ENCODE data around the gene CNOT4.

Gene CNOT4, protein sequence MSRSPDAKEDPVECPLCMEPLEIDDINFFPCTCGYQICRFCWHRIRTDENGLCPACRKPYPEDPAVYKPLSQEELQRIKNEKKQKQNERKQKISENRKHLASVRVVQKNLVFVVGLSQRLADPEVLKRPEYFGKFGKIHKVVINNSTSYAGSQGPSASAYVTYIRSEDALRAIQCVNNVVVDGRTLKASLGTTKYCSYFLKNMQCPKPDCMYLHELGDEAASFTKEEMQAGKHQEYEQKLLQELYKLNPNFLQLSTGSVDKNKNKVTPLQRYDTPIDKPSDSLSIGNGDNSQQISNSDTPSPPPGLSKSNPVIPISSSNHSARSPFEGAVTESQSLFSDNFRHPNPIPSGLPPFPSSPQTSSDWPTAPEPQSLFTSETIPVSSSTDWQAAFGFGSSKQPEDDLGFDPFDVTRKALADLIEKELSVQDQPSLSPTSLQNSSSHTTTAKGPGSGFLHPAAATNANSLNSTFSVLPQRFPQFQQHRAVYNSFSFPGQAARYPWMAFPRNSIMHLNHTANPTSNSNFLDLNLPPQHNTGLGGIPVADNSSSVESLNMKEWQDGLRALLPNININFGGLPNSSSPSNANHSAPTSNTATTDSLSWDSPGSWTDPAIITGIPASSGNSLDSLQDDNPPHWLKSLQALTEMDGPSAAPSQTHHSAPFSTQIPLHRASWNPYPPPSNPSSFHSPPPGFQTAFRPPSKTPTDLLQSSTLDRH

DNA sequence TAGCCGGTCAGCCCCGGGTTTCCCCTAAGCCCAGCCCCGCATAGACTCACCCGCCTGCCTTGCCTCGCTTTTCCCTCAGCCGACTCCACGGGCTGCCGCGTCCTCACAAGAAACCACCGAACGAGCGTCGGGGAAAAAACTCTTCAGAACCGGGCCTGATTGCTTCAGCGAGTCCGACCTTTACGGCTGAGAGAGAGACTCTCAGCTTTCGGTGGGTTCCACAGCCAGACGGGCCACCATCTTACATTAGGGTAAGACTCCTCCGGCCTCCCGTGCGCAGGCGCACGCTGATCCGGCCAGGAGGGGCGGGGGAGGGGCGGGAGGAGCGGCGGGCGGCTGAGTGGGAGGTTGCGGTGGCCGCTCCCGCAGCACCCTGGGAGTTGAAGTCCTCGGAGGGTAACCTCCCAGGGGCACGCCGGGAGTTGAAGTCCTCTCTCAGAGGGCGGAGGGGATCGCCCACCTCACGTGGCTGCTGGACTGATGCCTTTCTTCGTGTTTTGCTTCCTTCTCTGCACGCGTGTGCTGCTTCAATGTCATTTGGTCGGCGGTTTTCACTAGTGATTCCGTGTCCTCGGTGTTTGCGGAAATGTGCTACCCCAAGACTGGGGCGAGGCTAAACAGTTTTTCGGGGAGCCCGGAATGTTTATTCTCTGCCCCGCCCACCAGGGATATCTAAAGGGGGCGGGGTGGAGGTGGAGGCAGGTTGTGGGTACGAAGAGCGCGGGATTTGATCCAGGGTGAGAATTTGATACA is at the start of gene CNOT4:
Gene CNOT4 (minus strand): TSS at position 264 of the 753 bp plus-strand sequence. CDS start 71,771 bp downstream, outside the sequence.
- ChIA-PET POLR2A (interaction anchor here (0.8 to 1.8 kb wide), 4 partner anchors 9 to 203 kb away, joined by 3 to 7 read pairs (median 3); no protein-coding TSS in a partner anchor), CTCF (interaction anchor here (1.0 kb wide), 1 partner anchor 9 kb away, joined by 3 read pairs; no protein-coding TSS in a partner anchor)
- peak; percentile 99 for DNase-seq (ENCODE audit: extremely low spot score)
- peak; percentile 81 for TF ChIP-seq NFRKB (IDR thresholded peaks at IDR 0.05)
- peak; percentile 80; the same call in 1 of the 2 replicates for TF ChIP-seq FOXK2 (IDR thresholded peaks at IDR 0.05)
- 0 out of 2 replicates have a peak, but pooled peaks have one; percentile 35 for TF ChIP-seq ELF4 (IDR thresholded peaks at IDR 0.05)
- TF ChIP-seq BHLHE40 (IDR thresholded peaks at IDR 0.05; ENCODE audit: borderline replicate concordance), result no peak
- TF ChIP-seq L3MBTL2 (conservative IDR thresholded peaks at IDR 0.05), result peak; percentile 100
- TF ChIP-seq ZNF384 (IDR thresholded peaks at IDR 0.05), result no peak

DNA sequence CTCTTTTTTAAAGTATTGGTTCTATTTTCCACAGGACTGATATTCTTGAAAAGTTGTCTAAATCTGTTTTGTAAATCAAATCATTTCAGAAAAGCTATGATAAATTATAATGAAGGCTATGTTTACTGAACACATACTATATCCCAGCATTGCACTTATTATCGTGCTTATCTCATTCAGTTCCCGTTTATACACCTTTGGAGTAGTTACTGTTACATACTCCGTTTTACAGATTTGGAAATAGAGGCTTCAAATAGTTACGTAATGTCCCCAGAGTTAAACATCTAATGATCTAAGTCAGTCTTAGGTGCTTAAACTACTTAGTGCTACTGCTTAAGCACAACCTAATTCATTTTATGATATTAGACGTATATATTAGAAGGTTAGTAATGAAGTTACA is 49.0 kb upstream of the CNOT4 start:
- ChIA-PET POLR2A (interaction anchor here (0.6 to 1.1 kb wide), 3 partner anchors 46 to 82 kb away, joined by 3 read pairs; no protein-coding TSS in a partner anchor), CTCF (no interaction called here)
- DNase-seq (ENCODE audit: extremely low spot score), result no peak
- TF ChIP-seq ELF4 (IDR thresholded peaks at IDR 0.05) (0 out of 2 replicates have a peak, but pooled peaks have one; percentile 13), ARNT (IDR thresholded peaks at IDR 0.05) (no peak)

DNA sequence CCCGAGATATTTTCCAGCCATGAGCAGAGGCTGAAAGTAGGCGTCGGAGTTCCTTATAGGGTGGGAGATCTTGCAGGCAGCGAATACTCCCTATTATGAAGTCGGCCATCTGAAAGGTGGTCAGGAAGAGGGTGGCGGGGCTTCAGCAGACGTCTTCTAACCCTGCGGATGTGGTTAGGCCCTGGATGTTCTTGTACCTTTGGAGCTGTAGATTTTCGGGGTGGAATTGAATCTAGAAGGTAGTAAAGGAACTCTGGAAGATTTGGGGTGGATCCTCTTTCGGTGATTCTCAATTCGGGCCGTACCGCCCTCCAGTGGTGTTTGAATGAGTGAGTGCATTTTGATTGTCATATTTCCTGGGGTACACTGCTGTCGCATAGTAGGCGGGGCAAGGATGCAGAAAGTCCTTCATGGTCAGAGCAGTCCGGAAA is 48.5 kb upstream of the CNOT4 start:
- TF ChIP-seq, protein P1, sequence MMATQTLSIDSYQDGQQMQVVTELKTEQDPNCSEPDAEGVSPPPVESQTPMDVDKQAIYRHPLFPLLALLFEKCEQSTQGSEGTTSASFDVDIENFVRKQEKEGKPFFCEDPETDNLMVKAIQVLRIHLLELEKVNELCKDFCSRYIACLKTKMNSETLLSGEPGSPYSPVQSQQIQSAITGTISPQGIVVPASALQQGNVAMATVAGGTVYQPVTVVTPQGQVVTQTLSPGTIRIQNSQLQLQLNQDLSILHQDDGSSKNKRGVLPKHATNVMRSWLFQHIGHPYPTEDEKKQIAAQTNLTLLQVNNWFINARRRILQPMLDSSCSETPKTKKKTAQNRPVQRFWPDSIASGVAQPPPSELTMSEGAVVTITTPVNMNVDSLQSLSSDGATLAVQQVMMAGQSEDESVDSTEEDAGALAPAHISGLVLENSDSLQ (IDR thresholded peaks at IDR 0.05), result peak; percentile 72
- TF ChIP-seq ELF4 (IDR thresholded peaks at IDR 0.05) (peak; percentile 20; the same call in 1 of the 2 replicates), LEF1 (IDR thresholded peaks at IDR 0.05; ENCODE audit: borderline replicate concordance) (no peak)
- ChIA-PET CTCF (no interaction called here), POLR2A (interaction anchor here (0.6 to 1.2 kb wide), 8 partner anchors 15 to 1101 kb away, joined by 3 to 4 read pairs (median 3); no protein-coding TSS in a partner anchor)
- peak; percentile 75 for DNase-seq (ENCODE audit: extremely low spot score)

DNA sequence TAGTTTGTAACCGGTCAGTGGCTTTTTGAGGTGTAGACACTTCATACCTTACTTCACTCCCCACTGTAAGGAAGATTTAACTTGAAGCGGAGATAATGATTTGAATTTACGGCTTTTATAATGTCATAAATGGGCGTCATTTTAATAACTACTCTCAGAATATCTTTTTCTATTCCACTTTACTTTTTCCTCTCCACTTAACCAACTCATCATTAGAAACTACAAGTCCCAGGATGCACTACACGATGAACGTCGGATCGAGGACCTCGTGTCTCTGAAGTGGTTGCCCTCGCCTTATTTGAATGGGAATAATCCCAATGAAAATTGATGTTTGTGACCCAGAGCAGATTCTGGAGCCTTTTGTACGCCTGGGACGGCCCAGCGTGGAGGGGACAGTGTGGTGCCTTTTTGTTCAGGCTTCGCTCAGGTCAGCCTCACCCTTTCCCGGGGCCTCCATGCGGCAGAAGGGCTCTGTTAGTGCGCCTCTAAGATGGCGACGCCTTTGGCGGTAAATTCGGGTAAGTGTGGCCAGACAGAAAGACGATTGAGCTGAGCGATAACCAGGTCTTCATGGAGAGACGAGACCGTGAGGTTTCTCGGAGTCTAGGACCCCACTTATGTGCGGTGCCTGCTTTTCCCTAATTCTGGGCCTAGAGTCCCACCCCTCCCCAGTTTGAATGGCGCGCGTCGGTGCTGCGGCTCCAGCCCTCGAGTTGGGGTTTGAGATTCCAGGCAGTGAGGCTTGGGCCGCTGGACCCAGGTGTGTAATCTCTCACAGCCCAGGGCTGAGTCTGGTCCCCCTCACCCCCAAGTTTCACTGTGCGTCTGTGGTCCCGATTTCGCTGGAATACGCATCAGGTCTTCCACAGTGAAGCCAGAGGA is 47.8 kb upstream of the CNOT4 start, which contains the start of gene NUP205:
Gene NUP205 (plus strand): TSS at position 463 of the 882 bp plus-strand sequence. CDS start 28 bp downstream, at position 491.
- POLR2A ChIA-PET, result interaction anchor here (0.6 to 1.2 kb wide), 7 partner anchors 14 to 1101 kb away, joined by 3 to 4 read pairs (median 3); no protein-coding TSS in a partner anchor

DNA sequence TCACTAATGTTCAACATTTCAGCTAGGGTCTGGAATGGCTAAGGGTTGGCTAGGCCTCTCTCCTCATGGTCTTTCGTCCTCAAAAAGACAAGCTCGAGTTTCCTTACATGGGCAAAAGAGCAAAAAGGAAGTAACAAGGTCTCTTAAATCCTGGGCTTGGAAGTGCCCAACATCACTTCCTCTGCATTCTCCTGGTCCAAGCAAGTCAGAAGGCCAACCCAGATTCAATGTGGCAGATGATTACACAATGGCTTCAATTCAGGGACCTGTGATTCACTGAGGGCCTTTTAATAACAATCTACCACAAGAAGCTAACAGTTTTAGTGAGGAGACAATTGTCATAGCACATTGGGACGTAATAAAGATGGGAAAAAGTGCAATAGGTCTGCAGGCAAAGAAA is 43.4 kb upstream of the CNOT4 start:
- TF ChIP-seq CTBP1 (IDR thresholded peaks at IDR 0.05; ENCODE audit: borderline replicate concordance) (no peak), LEF1 (IDR thresholded peaks at IDR 0.05; ENCODE audit: borderline replicate concordance) (no peak), NFRKB (IDR thresholded peaks at IDR 0.05) (no peak), TARDBP (IDR thresholded peaks at IDR 0.05) (no peak), L3MBTL2 (conservative IDR thresholded peaks at IDR 0.05) (no peak), BHLHE40 (IDR thresholded peaks at IDR 0.05; ENCODE audit: borderline replicate concordance) (no peak), FOXA1 (IDR thresholded peaks at IDR 0.05) (no peak), FOXK2 (IDR thresholded peaks at IDR 0.05) (no peak)
- DNase-seq (ENCODE audit: extremely low spot score), result no peak
- POLR2A ChIA-PET, result no interaction called here
- CTCF ChIA-PET, result no interaction called here

More for the DNA sequence above, 47.8 kb upstream of the CNOT4 start, which contains the start of gene NUP205:
- no peak for TF ChIP-seq SP1 (IDR thresholded peaks at IDR 0.05)
- TF ChIP-seq NFRKB (IDR thresholded peaks at IDR 0.05), result peak; percentile 97
- no peak for TF ChIP-seq ZNF384 (IDR thresholded peaks at IDR 0.05)
- no peak for TF ChIP-seq FOXK2 (IDR thresholded peaks at IDR 0.05)
- TF ChIP-seq HDGF (IDR thresholded peaks at IDR 0.05; ENCODE audit: borderline replicate concordance), result no peak
- peak; percentile 49; the same call in 1 of the 2 replicates for TF ChIP-seq CTBP1 (IDR thresholded peaks at IDR 0.05; ENCODE audit: borderline replicate concordance)
- TF ChIP-seq, protein P1 (IDR thresholded peaks at IDR 0.05), result no peak
- peak; percentile 72; the same call in 1 of the 2 replicates for TF ChIP-seq FOXM1 (IDR thresholded peaks at IDR 0.05; ENCODE audit: borderline replicate concordance)
- TF ChIP-seq BHLHE40 (IDR thresholded peaks at IDR 0.05; ENCODE audit: borderline replicate concordance), result no peak
- no peak for TF ChIP-seq FOXA1 (IDR thresholded peaks at IDR 0.05)
- TF ChIP-seq ARNT (IDR thresholded peaks at IDR 0.05), result 0 out of 2 replicates have a peak, but pooled peaks have one; percentile 9
- no peak for TF ChIP-seq TARDBP (IDR thresholded peaks at IDR 0.05)
- TF ChIP-seq L3MBTL2 (conservative IDR thresholded peaks at IDR 0.05), result peak; percentile 99
- peak; percentile 80 for TF ChIP-seq ELF4 (IDR thresholded peaks at IDR 0.05)
- CTCF ChIA-PET, result no interaction called here
- DNase-seq (ENCODE audit: extremely low spot score), result peak; percentile 90
